Measurements from ENCODE around the gene SENP6.

- no peak for TF ChIP-seq CTCF (IDR thresholded peaks at IDR 0.05 in 4 of 5, conservative IDR thresholded peaks at IDR 0.05 in 1 of 5)
- TF ChIP-seq POLR2A (IDR thresholded peaks at IDR 0.05): no peak
These were observed 146.5 kb downstream of the SENP6 start for GRCh38 chr6:75748003-75748742.

All from gastrocnemius medialis (tissue), 4 donors.